Breast epithelium (tissue), 3 donors: ENCODE results near the gene SNRNP27.

Experiments
- POLR2A ChIP-seq: fragments of 450-650 bp; IDR thresholded peaks from one replicate; pipeline ENCODE4 v1.6.1; 2016; ENCODE audit warnings: antibody characterized with exemption, mild to moderate bottlenecking, moderate library complexity
- TF ChIP-seq, protein P1 (sequence below), 3 donors: fragments of 450-650 bp; IDR thresholded peaks; one replicate each; pipeline ENCODE4 v1.5.1; 2016 to 2017; ENCODE audit warnings: antibody characterized with exemption in 3 of 3, mild to moderate bottlenecking in 3 of 3, moderate library complexity in 3 of 3

DNA sequence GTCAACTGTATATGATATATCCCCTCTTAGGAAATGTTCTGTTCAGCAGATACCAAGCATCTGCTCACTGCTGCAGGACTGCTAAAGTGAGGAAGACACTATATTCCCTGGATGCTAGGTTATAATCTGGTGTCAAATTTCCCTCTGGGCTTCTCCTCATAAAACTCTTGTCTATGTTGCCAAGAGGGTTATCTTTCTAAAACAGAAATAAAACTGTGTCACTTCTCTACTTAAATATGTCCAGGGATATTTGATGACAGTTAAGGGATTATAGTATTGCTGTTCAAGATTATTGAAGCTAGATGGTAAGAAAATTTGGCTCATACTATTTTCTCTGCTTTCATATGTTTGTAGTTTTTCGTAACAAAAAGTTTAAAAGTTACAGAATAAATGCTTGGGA lies 30.5 kb upstream of the SNRNP27 start:
- TF ChIP-seq, protein P1, sequence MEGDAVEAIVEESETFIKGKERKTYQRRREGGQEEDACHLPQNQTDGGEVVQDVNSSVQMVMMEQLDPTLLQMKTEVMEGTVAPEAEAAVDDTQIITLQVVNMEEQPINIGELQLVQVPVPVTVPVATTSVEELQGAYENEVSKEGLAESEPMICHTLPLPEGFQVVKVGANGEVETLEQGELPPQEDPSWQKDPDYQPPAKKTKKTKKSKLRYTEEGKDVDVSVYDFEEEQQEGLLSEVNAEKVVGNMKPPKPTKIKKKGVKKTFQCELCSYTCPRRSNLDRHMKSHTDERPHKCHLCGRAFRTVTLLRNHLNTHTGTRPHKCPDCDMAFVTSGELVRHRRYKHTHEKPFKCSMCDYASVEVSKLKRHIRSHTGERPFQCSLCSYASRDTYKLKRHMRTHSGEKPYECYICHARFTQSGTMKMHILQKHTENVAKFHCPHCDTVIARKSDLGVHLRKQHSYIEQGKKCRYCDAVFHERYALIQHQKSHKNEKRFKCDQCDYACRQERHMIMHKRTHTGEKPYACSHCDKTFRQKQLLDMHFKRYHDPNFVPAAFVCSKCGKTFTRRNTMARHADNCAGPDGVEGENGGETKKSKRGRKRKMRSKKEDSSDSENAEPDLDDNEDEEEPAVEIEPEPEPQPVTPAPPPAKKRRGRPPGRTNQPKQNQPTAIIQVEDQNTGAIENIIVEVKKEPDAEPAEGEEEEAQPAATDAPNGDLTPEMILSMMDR (IDR thresholded peaks at IDR 0.05), result no peak
- TF ChIP-seq POLR2A, result no peak
